Measurements from ENCODE around the gene ASTN1. TPM values are rescaled to one million over a fixed set of nuclear protein-coding genes. Genes with fewer than 3 reads are reported as not detected.

The ASTN1 gene
- total RNA-seq, 1 experiment from 2014 or later = not detected

DNA sequence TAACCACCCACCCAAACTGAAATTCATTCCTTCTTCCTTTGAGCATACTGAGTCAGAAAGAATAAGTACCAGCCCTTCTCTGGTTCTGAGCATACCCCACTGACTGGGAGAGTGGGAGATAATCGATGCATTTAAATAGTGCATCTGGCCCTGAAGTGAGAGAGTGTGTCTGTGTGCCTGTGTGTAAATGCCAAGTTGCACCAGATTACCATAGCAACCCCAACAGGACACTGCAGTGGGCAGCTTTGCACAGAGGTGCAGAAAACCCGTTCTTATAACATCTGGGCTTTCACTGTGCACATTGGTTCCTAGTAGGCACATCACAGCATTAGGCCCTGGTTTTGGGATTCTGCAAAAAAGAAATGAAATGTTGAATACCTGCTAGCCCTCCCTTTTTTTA is 2.3 kb downstream of the ASTN1 start:
- Histone ChIP-seq H2AFZ (ENCODE audit: low read length) (no peak overlapping the region), H3F3A (ENCODE audit: low read length, unreplicated experiment) (no peaks in the 10 kb centered on the region), H3K4me1 (ENCODE audit: insufficient read depth, low read length) (no peaks in the 10 kb centered on the region), H3K4me2 (ENCODE audit: low read length) (no peak overlapping the region), H4K20me1 (ENCODE audit: low read length) (no peaks in the 10 kb centered on the region), H3K27ac (ENCODE audit: low read length) (no peak overlapping the region), H3K36me3 (ENCODE audit: low read depth, low read length) (no peaks in the 10 kb centered on the region), H3K9me2 (replicated peaks; ENCODE audit: low read length) (no peaks in the 10 kb centered on the region), H3K27me3 (ENCODE audit: low read length) (no peaks in the 10 kb centered on the region), H3K4me3 (ENCODE audit: low read length) (no peak overlapping the region), H3K9me3 (ENCODE audit: low read length) (no peaks in the 10 kb centered on the region), H3K9ac (ENCODE audit: low read length) (no peak overlapping the region), H3K79me2 (ENCODE audit: low read length) (no peaks in the 10 kb centered on the region)
- intact Hi-C loops (cut with micrococcal nuclease) = no loop called here
- TF ChIP-seq EZH2phosphoT487 (IDR thresholded peaks at IDR 0.05; ENCODE audit: borderline replicate concordance, low read length) (no peak), CTCF (conservative IDR thresholded peaks at IDR 0.05; ENCODE audit: low read depth, low read length) (no peak)
- DNase-seq (no peak), ATAC-seq (no peak)
- ChIA-PET CTCF (no interaction called here), POLR2A (ENCODE audit: unreplicated experiment) (no interaction called here)
- no TSS peak for BruUV-seq (replicated peaks)

- Histone ChIP-seq H3K9ac (ENCODE audit: low read length) (no peak overlapping the region), H3K36me3 (ENCODE audit: low read depth, low read length) (no peaks in the 10 kb centered on the region), H3K27me3 (ENCODE audit: low read length) (no peaks in the 10 kb centered on the region), H3K9me3 (ENCODE audit: low read length) (no peaks in the 10 kb centered on the region), H3K4me1 (ENCODE audit: insufficient read depth, low read length) (no peaks in the 10 kb centered on the region), H3K4me3 (ENCODE audit: low read length) (no peak overlapping the region), H3K79me2 (ENCODE audit: low read length) (no peaks in the 10 kb centered on the region), H3K27ac (ENCODE audit: low read length) (no peak overlapping the region), H3K9me2 (replicated peaks; ENCODE audit: low read length) (no peaks in the 10 kb centered on the region), H3K4me2 (ENCODE audit: low read length) (no peak overlapping the region), H3F3A (ENCODE audit: low read length, unreplicated experiment) (no peaks in the 10 kb centered on the region), H2AFZ (ENCODE audit: low read length) (no peak overlapping the region), H4K20me1 (ENCODE audit: low read length) (no peaks in the 10 kb centered on the region)
- TF ChIP-seq EZH2 (IDR thresholded peaks at IDR 0.05; ENCODE audit: low read length, unreplicated experiment) = no peak
- TF ChIP-seq CTCF (conservative IDR thresholded peaks at IDR 0.05; ENCODE audit: low read depth, low read length) = no peak
- TF ChIP-seq EZH2phosphoT487 (IDR thresholded peaks at IDR 0.05; ENCODE audit: borderline replicate concordance, low read length) = no peak
- DNase-seq (no peak), ATAC-seq (no peak)
- intact Hi-C loops (cut with micrococcal nuclease) = no loop called here
- ChIA-PET CTCF (no interaction called here), POLR2A (ENCODE audit: unreplicated experiment) (interaction anchor here (0.5 kb wide), 1 partner anchor 241 kb away, joined by 3 read pairs; no protein-coding TSS in a partner anchor)
- no TSS peak for BruUV-seq (replicated peaks)
Observed at GRCh38 chr1:177146499-177146898, 18.0 kb downstream of the ASTN1 start.

- H3K4me3 ChIP-seq (ENCODE audit: low read length) = no peak overlapping the region
- H3K27ac ChIP-seq (ENCODE audit: low read length) = no peak overlapping the region
- H3K79me2 ChIP-seq (ENCODE audit: low read length) = no peaks in the 10 kb centered on the region
- no peaks in the 10 kb centered on the region for H3K27me3 ChIP-seq (ENCODE audit: low read length)
- H3F3A ChIP-seq (ENCODE audit: low read length, unreplicated experiment) = no peaks in the 10 kb centered on the region
- no peaks in the 10 kb centered on the region for H3K4me1 ChIP-seq (ENCODE audit: insufficient read depth, low read length)
- no peaks in the 10 kb centered on the region for H3K36me3 ChIP-seq (ENCODE audit: low read depth, low read length)
- no peak for DNase-seq
- H3K9ac ChIP-seq (ENCODE audit: low read length) = no peak overlapping the region
- intact Hi-C loops (cut with micrococcal nuclease) = no loop called here
- ChIA-PET POLR2A (ENCODE audit: unreplicated experiment) (no interaction called here), CTCF (no interaction called here)
- H2AFZ ChIP-seq (ENCODE audit: low read length) = no peak overlapping the region
- BruUV-seq (replicated peaks) = no TSS peak
- ATAC-seq = no peak
- H3K9me2 ChIP-seq (replicated peaks; ENCODE audit: low read length) = no peaks in the 10 kb centered on the region
- H3K4me2 ChIP-seq (ENCODE audit: low read length) = no peak overlapping the region
- TF ChIP-seq EZH2phosphoT487 (IDR thresholded peaks at IDR 0.05; ENCODE audit: borderline replicate concordance, low read length) (no peak), EZH2 (IDR thresholded peaks at IDR 0.05; ENCODE audit: low read length, unreplicated experiment) (no peak), CTCF (conservative IDR thresholded peaks at IDR 0.05; ENCODE audit: low read depth, low read length) (no peak)
- H4K20me1 ChIP-seq (ENCODE audit: low read length) = no peaks in the 10 kb centered on the region
- H3K9me3 ChIP-seq (ENCODE audit: low read length) = no peaks in the 10 kb centered on the region
Observed at GRCh38 chr1:177145106-177146070, 19.1 kb downstream of the ASTN1 start.
